ENCODE results near the gene SH3D21. TPM values are rescaled to one million over a fixed set of nuclear protein-coding genes. Genes with fewer than 3 reads are reported as not detected.

The SH3D21 gene
- total and polyA plus RNA-seq, 2 donors, result 1.3 to 6.0 TPM

DNA sequence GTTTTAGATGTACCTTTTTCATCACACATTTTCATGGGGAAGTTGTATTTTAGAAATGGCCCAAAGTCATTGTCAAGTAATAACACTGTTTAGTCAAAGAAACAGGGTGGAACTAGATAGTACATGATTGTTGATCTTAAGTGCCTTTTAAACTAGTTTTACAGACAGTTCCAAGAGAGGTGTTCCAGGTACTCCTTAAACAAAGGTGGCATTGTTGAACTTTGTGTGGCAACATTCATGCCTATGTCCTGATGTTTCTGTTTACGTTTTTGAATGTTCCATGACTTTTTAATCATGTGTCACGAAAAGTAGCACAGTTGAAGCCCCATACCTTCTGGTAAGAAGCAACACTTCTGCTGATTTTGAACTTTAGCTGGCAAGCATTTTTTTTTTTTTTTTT, 9.1 kb upstream of the SH3D21 start:
- H3K9me3 ChIP-seq (ENCODE audit: control insufficient read depth in 2 of 2, insufficient read depth in 1 of 2, low read length in 1 of 2), result no peaks in the 10 kb centered on the region
- 96% methylated on average over 2 of the region's 2 CpGs for WGBS
- no peaks in the 10 kb centered on the region for H3K27me3 ChIP-seq (ENCODE audit: control insufficient read depth in 2 of 2, insufficient read depth in 1 of 2, low read length in 1 of 2)
- peaks cover 70 to 90% of the 10 kb centered on the region in 2 donors for H3K36me3 ChIP-seq (ENCODE audit: control insufficient read depth in 2 of 2, insufficient read depth in 2 of 2, low read length in 1 of 2)
- no peaks in the 10 kb centered on the region for H3K4me1 ChIP-seq (ENCODE audit: control insufficient read depth in 2 of 2, insufficient read depth in 2 of 2, low read length in 2 of 2)
- H3K4me3 ChIP-seq (ENCODE audit: low read length in 2 of 2), result no peak overlapping the region
- DNase-seq (ENCODE audit: low read depth in 6 of 9, low spot score in 9 of 9), result no peak
- no peak overlapping the region for H3K27ac ChIP-seq (ENCODE audit: low read depth in 1 of 2, low read length in 1 of 2)

DNA sequence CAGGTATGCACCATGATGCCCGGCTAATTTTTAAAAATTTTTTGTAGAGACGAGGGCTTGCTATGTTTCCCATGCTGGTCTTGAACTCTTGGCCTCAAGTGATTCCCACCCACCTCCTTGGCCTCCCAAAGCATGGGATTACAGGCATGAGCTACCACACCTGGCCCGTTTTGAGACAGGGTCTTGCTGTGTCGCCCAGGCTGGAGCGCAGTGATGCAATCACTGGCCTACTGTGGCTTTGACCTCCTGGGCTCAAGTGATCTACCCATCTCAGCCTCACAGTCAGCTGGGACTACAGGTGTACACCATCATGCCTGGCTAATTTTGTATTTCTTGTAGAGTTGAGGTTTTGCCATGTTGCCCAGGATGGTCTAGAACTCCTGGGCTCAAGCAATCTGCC, 7.5 kb upstream of the SH3D21 start:
- Histone ChIP-seq H3K36me3 (ENCODE audit: control insufficient read depth in 2 of 2, insufficient read depth in 2 of 2, low read length in 1 of 2) (peaks cover 70 to 90% of the 10 kb centered on the region in 2 donors), H3K4me3 (ENCODE audit: low read length in 2 of 2) (no peak overlapping the region), H3K9me3 (ENCODE audit: control insufficient read depth in 2 of 2, insufficient read depth in 1 of 2, low read length in 1 of 2) (no peaks in the 10 kb centered on the region), H3K4me1 (ENCODE audit: control insufficient read depth in 2 of 2, insufficient read depth in 2 of 2, low read length in 2 of 2) (no peaks in the 10 kb centered on the region), H3K27me3 (ENCODE audit: control insufficient read depth in 2 of 2, insufficient read depth in 1 of 2, low read length in 1 of 2) (no peaks in the 10 kb centered on the region), H3K27ac (ENCODE audit: low read depth in 1 of 2, low read length in 1 of 2) (no peak overlapping the region)
- WGBS, result 96% methylated on average over 5 of the region's 5 CpGs
- DNase-seq (ENCODE audit: low read depth in 6 of 9, low spot score in 9 of 9), result no peak

DNA sequence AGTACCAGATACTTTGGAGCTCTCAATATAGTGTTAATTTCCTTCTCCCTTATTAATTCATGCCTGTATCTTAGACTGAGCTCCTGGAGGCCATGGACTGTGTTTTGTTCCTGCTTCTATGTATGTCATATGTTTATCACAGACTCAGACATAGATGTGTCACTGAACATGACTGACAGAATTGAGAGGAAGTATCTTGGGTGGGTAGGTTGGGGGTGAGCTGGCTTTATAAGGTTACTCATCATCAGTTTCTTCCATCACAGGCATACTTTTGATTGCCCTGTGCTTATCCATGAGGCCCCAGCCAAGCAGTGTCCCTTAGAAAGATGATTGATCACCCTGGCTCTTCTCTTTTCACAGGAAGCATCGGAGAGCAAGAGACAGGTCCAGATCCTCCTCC, 5.6 kb upstream of the SH3D21 start:
- Histone ChIP-seq H3K36me3 (ENCODE audit: control insufficient read depth in 2 of 2, insufficient read depth in 2 of 2, low read length in 1 of 2) (peaks cover 68 to 86% of the 10 kb centered on the region in 2 donors), H3K9me3 (ENCODE audit: control insufficient read depth in 2 of 2, insufficient read depth in 1 of 2, low read length in 1 of 2) (no peaks in the 10 kb centered on the region), H3K4me3 (ENCODE audit: low read length in 2 of 2) (no peak overlapping the region), H3K27ac (ENCODE audit: low read depth in 1 of 2, low read length in 1 of 2) (no peak overlapping the region), H3K4me1 (ENCODE audit: control insufficient read depth in 2 of 2, insufficient read depth in 2 of 2, low read length in 2 of 2) (peaks cover 0 to 2% of the 10 kb centered on the region in 2 donors), H3K27me3 (ENCODE audit: control insufficient read depth in 2 of 2, insufficient read depth in 1 of 2, low read length in 1 of 2) (no peaks in the 10 kb centered on the region)
- 97% methylated on average over 1 of the region's 1 CpG for WGBS
- DNase-seq (ENCODE audit: low read depth in 6 of 9, low spot score in 9 of 9), result no peak

DNA sequence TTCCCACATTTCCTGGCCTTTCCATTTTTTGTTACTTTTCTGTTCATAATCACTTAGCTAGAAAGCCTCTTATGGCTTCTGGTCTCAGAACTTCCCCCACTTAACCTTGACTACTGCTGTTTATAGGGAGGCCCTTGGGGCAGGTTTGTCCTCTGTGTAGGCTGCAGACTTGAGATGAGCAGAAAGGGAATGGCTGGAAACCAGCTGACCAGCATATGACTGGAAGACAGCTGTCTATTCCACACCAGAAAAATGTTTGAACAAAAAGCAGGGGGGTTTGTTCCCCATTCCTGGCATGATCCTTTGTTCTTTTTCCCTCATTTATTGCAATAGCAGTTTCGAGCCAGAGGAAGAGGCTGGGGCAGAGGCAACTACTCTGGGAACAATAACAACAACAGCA, 4.9 kb upstream of the SH3D21 start:
- Histone ChIP-seq H3K9me3 (ENCODE audit: control insufficient read depth in 2 of 2, insufficient read depth in 1 of 2, low read length in 1 of 2) (no peaks in the 10 kb centered on the region), H3K4me1 (ENCODE audit: control insufficient read depth in 2 of 2, insufficient read depth in 2 of 2, low read length in 2 of 2) (peaks cover 4 to 5% of the 10 kb centered on the region in 2 donors), H3K27me3 (ENCODE audit: control insufficient read depth in 2 of 2, insufficient read depth in 1 of 2, low read length in 1 of 2) (no peaks in the 10 kb centered on the region), H3K4me3 (ENCODE audit: low read length in 2 of 2) (no peak overlapping the region), H3K36me3 (ENCODE audit: control insufficient read depth in 2 of 2, insufficient read depth in 2 of 2, low read length in 1 of 2) (peaks cover 64 to 79% of the 10 kb centered on the region in 2 donors), H3K27ac (ENCODE audit: low read depth in 1 of 2, low read length in 1 of 2) (no peak overlapping the region)
- 100% methylated on average over 1 of the region's 1 CpG for WGBS
- DNase-seq (ENCODE audit: low read depth in 6 of 9, low spot score in 9 of 9), result no peak

DNA sequence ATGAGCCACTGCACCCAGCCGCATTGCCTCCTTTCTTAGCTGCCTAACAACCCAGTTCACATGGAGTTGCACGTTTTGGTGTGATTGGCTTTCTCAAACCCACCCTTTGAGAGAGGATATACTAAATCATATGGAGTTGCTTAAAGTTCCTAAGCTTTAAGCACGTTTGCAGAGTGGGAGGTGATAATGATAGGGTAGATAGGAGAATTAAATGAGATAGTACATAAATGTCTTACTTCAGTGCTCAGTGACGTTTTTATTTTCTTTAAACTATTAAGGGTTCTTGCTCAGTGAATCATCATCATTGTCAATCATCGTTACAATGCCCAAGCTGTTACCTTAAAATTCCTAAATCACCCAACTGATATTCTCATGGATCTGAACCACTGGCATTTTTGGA, 2.9 kb upstream of the SH3D21 start:
- Histone ChIP-seq H3K4me1 (ENCODE audit: control insufficient read depth in 2 of 2, insufficient read depth in 2 of 2, low read length in 2 of 2) (peaks cover 9 to 12% of the 10 kb centered on the region in 2 donors), H3K36me3 (ENCODE audit: control insufficient read depth in 2 of 2, insufficient read depth in 2 of 2, low read length in 1 of 2) (peaks cover 56 to 63% of the 10 kb centered on the region in 2 donors), H3K27ac (ENCODE audit: low read depth in 1 of 2, low read length in 1 of 2) (no peak overlapping the region), H3K27me3 (ENCODE audit: control insufficient read depth in 2 of 2, insufficient read depth in 1 of 2, low read length in 1 of 2) (no peaks in the 10 kb centered on the region), H3K9me3 (ENCODE audit: control insufficient read depth in 2 of 2, insufficient read depth in 1 of 2, low read length in 1 of 2) (no peaks in the 10 kb centered on the region), H3K4me3 (ENCODE audit: low read length in 2 of 2) (no peak overlapping the region)
- no peak for DNase-seq (ENCODE audit: low read depth in 6 of 9, low spot score in 9 of 9)
- WGBS, result 95% methylated on average over 5 of the region's 5 CpGs

DNA sequence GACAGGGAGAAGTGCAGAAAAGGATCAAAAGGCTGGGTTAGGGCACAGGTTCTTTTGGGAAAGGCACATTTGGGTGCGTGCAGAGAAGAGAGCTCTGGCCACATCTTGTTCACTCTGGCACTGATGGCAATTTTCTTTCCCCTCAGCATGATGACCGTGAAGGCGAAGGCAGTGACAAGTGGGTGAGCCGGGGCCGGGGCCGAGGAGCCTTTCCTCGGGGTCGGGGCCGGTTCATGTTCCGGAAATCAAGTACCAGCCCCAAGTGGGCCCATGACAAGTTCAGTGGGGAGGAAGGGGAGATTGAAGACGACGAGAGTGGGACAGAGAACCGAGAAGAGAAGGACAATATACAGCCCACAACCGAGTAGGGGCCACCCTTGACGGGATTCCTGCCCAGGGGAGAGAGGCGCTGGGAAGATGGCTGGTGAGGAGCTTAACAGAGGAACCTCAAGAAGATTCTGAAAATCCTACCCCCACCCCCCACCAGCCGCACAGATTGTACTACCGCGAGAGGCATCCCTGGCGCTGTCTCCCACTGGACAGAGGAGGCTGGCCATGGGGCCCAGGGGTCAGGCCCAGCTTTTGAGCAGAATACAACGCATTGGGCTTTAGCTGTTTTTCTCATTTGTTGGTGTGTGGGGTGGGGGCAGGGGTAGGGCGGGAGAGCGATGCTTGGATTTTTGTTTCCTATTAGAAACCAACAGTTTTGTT, 2.4 kb upstream of the SH3D21 start:
- no peak for DNase-seq (ENCODE audit: low read depth in 6 of 9, low spot score in 9 of 9)
- H3K4me1 ChIP-seq (ENCODE audit: control insufficient read depth in 2 of 2, insufficient read depth in 2 of 2, low read length in 2 of 2), result peaks cover 9 to 12% of the 10 kb centered on the region in 2 donors
- WGBS, result 97% methylated on average over 23 of the region's 23 CpGs
- no peaks in the 10 kb centered on the region for H3K27me3 ChIP-seq (ENCODE audit: control insufficient read depth in 2 of 2, insufficient read depth in 1 of 2, low read length in 1 of 2)
- H3K9me3 ChIP-seq (ENCODE audit: control insufficient read depth in 2 of 2, insufficient read depth in 1 of 2, low read length in 1 of 2), result no peaks in the 10 kb centered on the region
- peaks cover 50 to 58% of the 10 kb centered on the region in 2 donors for H3K36me3 ChIP-seq (ENCODE audit: control insufficient read depth in 2 of 2, insufficient read depth in 2 of 2, low read length in 1 of 2)
- no peak overlapping the region for H3K4me3 ChIP-seq (ENCODE audit: low read length in 2 of 2)
- H3K27ac ChIP-seq (ENCODE audit: low read depth in 1 of 2, low read length in 1 of 2), result no peak overlapping the region

DNA sequence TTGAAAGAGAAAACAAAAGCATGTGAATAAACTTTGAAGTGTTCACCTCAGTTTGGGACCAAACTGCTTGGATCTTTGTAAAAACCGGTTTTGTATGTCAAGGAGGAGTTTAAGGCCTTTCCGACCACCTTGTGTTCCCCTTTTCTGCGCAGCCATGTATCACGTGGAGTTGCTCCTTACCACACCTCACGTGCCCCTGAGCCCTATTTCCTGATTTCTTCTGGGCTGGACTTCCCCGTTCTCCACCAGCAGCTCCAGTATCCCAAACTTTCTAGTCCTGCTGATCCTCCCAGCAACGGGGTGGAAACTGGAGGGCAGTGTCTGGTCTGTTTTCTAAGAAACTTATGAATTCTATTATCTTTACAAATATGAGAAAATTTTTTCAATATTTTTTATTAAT, 1.6 kb upstream of the SH3D21 start:
- Histone ChIP-seq H3K27ac (ENCODE audit: low read depth in 1 of 2, low read length in 1 of 2) (no peak overlapping the region), H3K4me3 (ENCODE audit: low read length in 2 of 2) (no peak overlapping the region), H3K27me3 (ENCODE audit: control insufficient read depth in 2 of 2, insufficient read depth in 1 of 2, low read length in 1 of 2) (no peaks in the 10 kb centered on the region), H3K36me3 (ENCODE audit: control insufficient read depth in 2 of 2, insufficient read depth in 2 of 2, low read length in 1 of 2) (peaks cover 43 to 53% of the 10 kb centered on the region in 2 donors), H3K4me1 (ENCODE audit: control insufficient read depth in 2 of 2, insufficient read depth in 2 of 2, low read length in 2 of 2) (peaks cover 9 to 12% of the 10 kb centered on the region in 2 donors), H3K9me3 (ENCODE audit: control insufficient read depth in 2 of 2, insufficient read depth in 1 of 2, low read length in 1 of 2) (no peaks in the 10 kb centered on the region)
- DNase-seq (ENCODE audit: low read depth in 6 of 9, low spot score in 9 of 9), result no peak
- 52% methylated on average over 7 of the region's 7 CpGs for WGBS

DNA sequence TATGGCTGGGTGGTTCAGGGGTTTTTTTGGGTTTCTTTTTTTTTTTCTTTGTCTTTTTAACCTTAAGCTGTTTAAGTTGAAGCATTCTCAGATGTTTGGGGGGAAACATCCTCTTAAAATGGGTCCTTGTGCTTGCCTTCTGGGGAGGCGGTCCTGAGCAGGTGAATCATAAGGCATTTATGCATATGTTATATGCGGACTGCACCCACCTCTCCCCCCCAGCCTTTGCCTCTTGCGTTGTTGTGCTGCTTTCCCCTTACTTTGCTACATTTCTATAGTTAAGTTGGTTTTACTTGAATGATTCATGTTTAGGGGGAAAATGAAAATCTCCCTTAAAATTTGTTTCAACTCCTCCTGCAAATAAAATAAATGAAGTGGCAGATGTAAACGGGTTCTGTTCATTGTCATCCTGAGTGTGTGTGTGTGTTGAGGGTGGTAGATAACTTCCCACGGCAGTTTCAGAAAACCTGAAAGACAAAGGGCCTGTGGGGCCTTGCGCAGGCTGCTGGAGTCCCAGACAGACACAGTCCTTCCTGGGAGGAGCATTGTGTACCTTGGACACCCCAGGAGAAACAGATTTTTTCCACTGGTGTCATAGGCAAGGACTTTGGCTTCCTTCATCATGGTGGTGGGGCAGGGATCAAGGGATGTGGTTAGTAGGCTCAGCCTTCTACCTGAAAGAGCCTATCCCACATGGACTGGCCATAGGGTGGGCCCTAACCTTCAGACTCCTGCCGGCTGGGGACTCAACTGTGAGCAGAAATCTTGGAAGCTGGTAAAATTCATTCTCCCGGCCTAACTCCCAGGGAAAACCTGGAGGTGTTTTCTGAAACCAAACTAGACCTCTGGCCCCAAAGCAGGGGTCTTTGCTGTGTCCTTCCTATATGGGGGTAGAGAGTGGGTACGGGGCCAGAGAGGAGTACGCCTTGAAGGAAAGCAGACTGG, 926 bp upstream of the SH3D21 start:
- H3K9me3 ChIP-seq (ENCODE audit: control insufficient read depth in 2 of 2, insufficient read depth in 1 of 2, low read length in 1 of 2), result no peaks in the 10 kb centered on the region

DNA sequence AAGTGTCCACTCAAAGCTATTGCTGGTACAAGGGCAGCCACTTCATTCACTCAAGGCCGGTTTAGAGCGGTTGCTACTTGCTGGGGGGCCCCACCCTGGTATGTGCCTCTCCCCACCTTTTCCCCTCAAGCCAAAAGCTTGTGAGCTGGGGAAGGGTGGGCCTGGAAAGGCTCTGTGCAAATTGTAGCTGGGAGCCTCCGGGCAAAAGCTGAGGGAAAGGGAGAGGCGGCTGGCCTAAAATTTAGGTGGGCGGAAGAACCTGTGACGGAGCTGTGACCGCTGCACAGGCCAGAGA, 306 bp upstream of the SH3D21 start:
- H3K4me3 ChIP-seq (ENCODE audit: low read length in 2 of 2), result no peak overlapping the region
- no peak overlapping the region for H3K27ac ChIP-seq (ENCODE audit: low read depth in 1 of 2, low read length in 1 of 2)
- H3K9me3 ChIP-seq (ENCODE audit: control insufficient read depth in 2 of 2, insufficient read depth in 1 of 2, low read length in 1 of 2), result no peaks in the 10 kb centered on the region
- WGBS, result 95% methylated on average over 7 of the region's 7 CpGs
- H3K27me3 ChIP-seq (ENCODE audit: control insufficient read depth in 2 of 2, insufficient read depth in 1 of 2, low read length in 1 of 2), result no peaks in the 10 kb centered on the region
- no peak for DNase-seq (ENCODE audit: low read depth in 6 of 9, low spot score in 9 of 9)
- peaks cover 9 to 12% of the 10 kb centered on the region in 2 donors for H3K4me1 ChIP-seq (ENCODE audit: control insufficient read depth in 2 of 2, insufficient read depth in 2 of 2, low read length in 2 of 2)
- peaks cover 30 to 39% of the 10 kb centered on the region in 2 donors for H3K36me3 ChIP-seq (ENCODE audit: control insufficient read depth in 2 of 2, insufficient read depth in 2 of 2, low read length in 1 of 2)

More for the DNA sequence above, 926 bp upstream of the SH3D21 start:
- Histone ChIP-seq H3K4me3 (ENCODE audit: low read length in 2 of 2) (no peak overlapping the region), H3K4me1 (ENCODE audit: control insufficient read depth in 2 of 2, insufficient read depth in 2 of 2, low read length in 2 of 2) (peaks cover 9 to 12% of the 10 kb centered on the region in 2 donors), H3K27me3 (ENCODE audit: control insufficient read depth in 2 of 2, insufficient read depth in 1 of 2, low read length in 1 of 2) (no peaks in the 10 kb centered on the region), H3K27ac (ENCODE audit: low read depth in 1 of 2, low read length in 1 of 2) (no peak overlapping the region), H3K36me3 (ENCODE audit: control insufficient read depth in 2 of 2, insufficient read depth in 2 of 2, low read length in 1 of 2) (peaks cover 36 to 45% of the 10 kb centered on the region in 2 donors)
- no peak for DNase-seq (ENCODE audit: low read depth in 6 of 9, low spot score in 9 of 9)
- WGBS, result 84% methylated on average over 10 of the region's 10 CpGs

Measured in thymus (tissue), 11 donors.